ENCODE data around the gene LCE4A.

GRCh38 chr1:152697701-152698600 is 10.0 kb upstream of the LCE4A start, which contains the start of gene LCE2A:
- TF ChIP-seq GATA2 (IDR thresholded peaks at IDR 0.05; ENCODE audit: low read depth, low read length) (no peak), GATA3 (IDR thresholded peaks at IDR 0.05; ENCODE audit: low read depth, low read length) (no peak)

Measured in SH-SY5Y (cell line).